GM19395 (cell line): ENCODE measurements around the gene C6orf132.

Experiments
- ATAC-seq: cut with Tn5 transposase; IDR thresholded peaks from one replicate; pipeline ENCODE4 v1.9.1; 2021; ENCODE audit warnings: mild to moderate bottlenecking, moderate library complexity; ENCODE audit not compliant: unreplicated experiment

The C6orf132 gene

DNA sequence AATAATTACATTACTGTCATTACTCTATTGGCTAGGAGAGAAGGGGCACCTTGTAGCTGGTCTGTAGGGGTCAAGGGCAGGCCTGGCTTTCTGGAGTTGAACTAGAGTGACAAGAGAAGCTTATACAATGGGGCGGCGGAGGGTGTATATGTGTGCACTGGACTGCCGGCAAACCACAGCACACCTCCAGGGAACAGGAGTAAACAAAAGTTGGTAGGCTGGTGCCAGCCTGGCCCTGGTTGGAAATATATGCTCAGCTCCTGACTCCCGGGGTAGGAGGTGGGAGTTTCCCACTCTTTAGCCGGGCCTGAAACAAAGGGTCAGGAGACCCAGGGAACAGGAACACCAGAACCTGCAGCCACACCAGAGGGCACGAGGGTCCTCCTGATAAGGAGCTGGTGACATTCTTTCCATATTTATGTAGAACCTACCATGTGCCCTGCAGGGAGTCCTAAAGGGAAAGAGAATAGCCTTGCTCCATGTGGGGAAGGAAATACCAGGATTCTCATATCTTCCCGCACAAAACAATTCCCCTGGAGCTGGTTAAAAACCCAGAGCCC, 5.1 kb downstream of the C6orf132 start:
- ATAC-seq: no peak

DNA sequence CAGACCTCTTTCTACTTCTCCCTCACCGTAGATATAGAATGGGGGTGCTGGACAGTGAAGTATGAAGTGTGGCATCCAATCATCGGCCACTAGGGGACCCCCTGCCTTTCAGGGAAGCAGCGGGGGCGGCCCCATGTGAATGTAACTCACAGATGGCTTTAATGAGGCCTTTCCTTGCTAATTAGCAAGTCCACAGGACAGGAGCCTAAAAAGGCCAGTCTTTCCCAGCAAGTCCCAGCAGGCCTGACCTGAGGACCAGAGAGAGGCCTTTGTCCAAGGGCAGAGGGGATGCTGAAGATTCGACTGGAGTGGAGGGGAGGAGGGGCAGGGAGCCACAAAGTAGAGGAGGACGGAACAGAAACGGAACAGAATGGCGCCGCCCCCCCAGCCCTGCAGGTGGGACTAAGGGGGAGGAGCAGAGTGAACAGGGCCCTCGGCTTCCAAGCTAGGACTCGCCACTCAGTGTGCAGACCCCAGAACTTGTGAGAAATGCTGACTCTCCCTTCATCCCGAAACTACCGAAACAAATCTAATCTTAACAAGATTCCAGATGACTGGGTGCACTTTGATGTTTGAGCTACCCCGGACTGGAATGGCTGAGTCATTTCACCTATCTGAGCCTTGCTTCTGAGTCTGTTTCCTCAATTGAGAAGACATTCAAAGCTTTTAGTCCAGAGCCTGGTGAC, 5.8 kb downstream of the C6orf132 start:
- ATAC-seq: peak; percentile 65

DNA sequence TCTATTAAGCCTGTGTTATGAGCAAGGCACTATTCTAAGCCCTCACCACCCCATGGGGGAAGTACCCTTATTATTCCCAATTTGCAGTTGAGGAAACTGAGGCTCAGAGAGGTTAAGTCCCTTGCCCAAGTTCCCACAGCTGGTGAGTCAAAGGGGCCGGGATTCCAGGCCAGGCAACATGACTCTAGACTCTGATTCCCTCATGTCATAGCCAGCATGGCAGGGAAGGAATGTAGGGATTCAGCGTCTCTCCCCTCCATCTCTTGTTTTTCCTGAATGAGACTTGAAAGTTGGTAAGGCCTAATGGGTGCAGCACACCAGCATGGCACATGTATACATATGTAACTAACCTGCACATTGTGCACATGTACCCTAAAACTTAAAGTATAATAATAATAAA, 6.7 kb downstream of the C6orf132 start:
- ATAC-seq: no peak

DNA sequence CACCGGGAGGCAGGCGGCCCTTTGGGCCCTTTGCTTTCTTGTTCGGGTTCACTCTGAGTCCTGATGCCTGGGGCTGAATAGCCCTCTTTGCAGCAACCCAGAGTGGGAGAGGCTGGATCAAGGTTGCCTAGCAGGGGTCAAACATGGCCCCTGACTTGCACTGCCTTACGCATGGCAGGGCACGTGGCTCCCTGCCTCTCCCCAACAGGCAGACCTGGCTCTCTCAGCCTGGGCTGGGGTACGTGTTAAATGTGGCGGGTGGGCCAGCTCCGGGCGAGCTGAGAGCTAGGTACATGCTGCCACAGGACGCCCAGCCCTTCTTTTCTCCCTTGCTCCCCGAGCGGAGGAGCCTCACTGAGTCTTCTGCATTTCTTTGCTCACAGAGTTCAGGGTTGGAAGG, 7.3 kb downstream of the C6orf132 start:
- no peak for ATAC-seq

DNA sequence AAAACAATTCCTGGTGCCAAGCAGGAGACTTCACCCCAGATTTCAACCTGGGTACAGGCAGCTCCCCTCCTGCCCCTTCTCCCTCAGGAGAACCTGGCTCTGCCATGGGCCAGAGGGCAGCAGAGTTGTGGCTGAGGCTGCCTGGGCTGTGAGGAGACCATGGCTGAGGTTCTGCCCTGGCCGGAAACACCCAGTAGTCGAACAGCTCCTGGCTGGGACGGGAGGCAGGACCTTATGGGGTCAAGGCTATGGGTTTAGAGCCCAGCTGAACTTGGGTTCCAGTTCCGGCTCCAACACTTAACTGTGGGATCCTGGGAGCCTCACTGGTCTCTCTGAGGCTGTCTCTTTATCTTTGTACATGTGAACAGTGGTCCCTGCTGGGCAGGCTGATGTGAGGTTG, 8.5 kb downstream of the C6orf132 start:
- no peak for ATAC-seq

DNA sequence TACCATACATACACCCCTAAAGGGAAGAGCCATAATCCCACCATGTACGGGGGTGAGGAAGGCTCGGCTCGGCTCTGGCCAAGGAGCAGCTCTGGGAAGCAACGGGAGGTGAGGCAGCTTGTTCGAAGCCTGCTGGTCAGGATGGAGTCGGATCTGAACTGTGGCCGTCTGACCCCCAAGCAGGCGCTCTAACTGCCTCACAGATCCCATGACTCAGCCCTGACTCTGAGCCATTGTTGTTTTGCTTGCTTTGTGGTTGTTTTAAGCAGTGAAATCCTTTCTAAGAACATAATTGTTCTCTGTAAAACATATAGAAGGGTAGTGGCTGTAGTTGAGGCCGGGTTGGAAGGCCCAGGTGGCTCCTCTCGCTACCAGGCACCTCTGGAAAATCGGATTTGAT, 10.9 kb downstream of the C6orf132 start:
- no peak for ATAC-seq

DNA sequence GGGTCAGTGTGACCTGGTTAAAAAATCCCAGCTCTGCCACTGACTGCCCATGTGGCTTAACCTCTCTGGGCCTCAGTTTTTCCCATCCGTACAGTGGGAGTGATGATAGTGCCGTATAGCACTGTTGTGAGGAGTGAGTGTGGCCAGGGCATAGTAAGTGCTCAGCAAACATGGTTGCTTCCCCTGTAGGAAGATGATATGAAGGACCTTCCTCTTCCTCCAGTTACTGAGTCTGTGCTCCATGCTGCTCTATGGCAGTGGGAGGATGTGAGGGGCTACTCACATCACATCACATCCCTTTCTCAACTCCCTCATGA, 13.1 kb downstream of the C6orf132 start:
- ATAC-seq: no peak

DNA sequence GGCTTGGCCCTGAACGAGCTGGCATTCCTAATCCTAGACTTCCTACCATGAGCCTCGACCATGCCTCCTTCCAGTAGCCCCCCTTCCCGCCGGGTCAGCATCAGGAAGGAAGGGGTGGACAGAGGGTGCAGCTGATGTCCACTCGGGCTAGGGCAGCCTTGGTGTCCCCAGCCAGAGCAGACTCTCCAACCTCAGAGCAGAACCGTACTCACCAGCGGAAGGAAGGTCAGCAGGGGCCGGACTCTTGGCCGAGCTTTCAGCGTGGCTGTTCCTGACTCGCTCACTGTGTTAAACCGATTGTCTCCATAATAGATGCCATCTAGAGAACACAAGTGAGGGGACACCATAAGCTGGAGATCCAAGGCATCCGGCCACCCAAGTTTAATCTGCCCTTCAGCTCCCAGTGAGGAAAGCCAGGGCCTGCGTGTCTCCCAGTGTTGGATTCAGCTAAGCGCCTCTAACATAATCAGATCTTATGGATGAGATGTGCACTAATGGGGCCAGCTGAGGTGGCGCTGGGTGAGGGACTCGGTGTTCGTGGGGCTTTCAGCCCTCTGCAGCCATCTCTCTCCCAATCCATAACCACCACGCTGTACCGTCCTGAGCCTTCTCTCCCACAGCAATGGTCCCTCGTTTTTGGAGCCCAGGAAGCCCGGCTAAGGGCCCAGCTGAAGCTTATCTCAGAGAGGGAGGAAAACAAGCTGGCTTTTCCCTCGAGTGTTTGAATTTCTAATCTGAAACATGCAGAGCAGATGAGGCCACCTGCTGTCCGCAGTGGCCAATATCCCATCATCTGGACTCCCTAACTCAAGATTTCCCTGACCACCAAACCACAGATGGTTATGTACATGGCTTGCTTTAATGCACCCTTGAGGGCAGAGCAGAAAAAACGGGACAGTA, 13.7 kb downstream of the C6orf132 start:
- ATAC-seq: no peak

DNA sequence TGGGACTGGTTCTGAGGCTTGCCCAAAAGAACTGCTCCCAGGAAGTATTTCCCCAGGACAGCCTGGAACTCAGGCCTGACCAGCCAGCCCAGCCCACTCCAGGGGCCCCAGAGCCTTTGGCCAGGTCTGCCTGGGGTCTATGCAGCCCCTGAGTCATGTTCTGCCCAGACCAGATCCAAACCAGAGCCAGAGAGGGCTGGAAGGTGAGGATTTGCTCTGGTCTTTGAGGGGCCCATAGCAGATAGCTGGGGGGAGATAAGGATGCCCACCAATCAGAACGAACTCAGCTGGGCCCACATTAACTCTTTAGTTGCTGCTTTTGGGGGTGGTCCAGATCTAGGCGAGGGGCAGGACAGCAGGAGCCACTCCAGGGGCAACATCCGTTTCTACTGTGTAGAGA, 16.8 kb downstream of the C6orf132 start:
- ATAC-seq: no peak

DNA sequence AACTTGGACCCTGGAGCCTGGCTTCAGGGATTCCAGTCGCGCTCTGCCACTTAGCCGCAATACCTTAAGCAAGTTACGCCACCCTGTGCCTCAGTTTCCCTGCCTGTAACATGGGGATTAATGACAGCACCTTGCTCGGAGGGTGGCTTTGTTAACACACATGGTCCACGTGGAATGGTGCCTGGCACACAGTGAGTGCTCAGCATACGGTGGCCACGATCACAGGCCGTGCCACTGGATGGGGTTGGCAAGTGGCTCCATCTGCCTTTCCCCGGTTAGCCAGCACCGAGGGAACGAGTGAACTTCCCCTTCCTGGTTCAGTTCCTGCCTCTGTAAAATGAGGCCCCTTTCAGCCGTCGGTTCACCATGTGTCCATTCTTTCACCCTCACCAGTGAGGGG, 17.2 kb downstream of the C6orf132 start:
- ATAC-seq: no peak

DNA sequence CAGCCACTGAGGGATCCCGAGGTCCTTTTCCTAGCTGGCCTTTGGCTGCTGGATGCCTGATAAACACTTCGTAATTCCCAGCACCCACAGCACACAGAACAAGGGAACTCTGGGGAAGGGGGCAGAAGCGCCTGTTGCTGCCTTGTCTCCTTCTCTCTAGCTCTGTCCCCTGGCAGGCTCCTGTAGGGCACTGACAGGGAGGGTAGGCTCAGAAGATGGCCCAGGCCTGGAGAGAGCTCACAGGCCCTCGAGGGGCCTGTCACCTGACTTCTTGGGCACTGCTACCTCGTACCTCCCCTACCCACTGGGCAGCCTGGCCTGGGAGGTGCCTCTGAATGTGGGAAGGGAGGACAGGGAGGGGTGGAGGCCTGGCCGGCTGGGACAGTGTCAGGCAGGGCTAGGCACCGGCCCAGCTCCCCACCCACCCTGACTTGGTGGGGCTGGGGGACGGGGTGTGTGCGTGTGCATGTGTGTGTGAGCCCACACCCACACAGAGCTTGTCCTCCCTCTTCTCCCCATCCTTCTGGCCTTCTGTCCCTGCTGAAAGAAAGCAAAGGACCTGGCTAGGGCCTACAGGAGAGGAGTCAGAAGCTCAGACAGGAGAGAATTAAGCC, 18.1 kb downstream of the C6orf132 start:
- no peak for ATAC-seq

DNA sequence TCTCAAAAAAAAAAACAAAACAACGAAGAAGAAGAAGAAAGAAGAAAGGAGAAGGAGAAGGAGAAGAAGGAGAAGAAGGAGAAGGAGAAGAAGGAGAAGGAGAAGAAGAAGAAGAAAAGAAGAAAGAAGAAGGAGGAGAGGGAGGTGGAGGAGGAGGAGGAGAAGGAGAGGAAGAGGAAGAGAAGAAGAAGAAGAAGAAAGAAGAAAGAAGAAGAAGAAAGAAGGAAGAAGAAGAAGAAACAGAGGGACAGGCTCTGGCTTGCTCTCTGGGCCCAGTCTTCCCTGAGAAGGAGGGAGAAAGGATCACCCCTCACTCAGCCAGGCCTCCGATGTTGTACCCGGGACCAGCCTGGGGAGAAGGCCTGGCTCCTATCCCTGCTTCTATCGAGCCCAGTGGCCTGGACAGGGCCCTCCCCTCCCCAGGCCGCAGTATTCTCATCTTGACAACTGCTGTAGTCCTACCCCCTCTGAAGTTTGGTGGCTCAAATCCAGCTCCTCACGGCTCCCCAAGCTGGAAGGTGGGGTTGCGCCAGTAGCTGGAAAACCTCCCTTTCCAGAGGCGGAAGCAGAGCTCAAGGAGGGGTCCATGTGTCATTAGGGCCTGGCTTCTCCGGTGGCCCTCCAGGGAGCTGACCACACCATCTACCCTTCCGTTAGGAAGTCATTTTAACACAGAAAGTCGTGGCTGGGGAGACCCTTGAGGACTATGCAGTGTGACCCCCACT, 18.9 kb downstream of the C6orf132 start:
- no peak for ATAC-seq

DNA sequence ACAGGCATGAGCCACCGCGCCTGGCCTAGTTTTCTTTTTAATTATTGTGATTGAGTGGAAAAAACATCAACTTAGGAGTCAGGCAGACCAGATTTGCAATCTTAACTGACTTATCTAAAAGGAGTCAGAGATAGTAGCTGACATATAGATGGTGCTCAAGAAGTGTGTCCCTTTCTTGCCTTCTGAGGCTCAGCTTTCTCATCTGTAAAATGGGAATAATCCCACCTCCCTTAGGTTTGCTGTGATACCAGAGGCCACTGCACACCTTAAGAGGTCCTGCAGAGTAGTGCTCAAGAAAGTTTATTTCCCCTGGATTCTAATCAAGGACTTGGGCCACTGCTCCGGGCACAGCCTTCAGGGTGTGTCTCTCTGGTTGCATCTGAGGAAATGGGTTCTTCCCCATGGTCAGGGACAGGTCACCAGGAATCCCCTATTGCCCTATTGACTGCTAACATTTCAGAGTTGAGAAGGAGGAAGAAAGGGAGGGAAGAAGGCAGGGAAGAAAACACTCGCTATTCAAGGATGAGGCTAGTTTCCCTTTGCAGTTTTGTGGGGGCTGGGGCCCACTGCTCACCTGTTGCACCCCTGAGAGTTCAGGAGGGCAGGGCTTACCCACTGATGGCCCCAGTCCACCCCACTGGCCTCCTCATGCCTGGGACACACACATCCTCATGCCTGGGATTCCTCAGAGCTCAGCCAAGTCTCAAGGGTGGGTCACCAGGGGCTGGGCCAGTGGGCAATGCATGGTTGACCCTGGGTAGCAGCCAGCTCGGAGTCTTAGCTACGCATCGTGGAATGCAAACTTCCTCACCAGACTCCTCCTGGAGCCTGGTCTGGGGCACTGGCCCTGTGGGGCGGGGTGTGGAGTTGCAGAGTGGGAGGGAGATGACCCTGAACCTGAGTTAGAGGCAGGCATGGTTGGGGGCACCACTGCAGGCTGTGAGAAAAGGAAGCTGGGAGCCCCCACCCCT, 21.2 kb downstream of the C6orf132 start:
- no peak for ATAC-seq

DNA sequence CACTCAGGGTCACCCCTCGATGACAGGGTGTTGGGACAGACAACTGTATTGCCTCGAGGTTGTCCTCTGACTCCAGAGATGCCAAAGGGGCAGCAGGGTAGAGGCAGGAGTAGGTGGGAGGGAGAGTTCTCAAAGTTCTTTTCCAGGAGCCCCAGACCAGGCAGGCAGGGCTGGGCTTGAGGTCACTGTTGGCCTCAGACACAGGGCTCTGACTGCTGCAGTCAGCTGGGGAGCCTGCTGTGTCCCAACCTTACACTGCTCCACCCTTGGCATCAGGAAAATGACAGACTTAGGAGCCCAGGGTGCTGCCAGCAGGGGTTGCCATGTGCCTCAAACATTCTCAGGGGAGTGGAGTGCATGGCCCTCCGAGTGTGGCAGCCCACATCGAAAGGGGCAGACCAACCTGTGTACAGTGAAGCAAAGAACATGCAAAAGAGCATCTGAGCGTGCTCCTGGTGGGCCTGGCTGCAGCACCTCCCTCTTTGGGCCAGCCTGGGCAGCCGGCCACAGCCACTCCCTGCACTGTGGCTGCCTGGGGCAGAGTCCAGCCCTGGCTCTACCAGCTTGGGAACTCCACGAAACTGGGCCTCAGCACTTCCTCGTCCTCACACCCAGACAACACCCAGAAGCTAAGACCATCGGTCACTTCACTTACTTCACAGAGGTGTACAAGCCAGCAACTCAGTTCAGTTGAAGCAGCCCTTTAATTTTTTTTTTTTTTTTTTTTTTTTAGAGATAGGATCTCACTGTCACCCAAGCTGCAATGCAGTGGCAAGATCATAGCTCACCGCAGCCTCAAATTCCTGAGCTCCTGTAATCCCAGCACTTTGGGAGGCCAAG, 24.0 kb downstream of the C6orf132 start:
- no peak for ATAC-seq

DNA sequence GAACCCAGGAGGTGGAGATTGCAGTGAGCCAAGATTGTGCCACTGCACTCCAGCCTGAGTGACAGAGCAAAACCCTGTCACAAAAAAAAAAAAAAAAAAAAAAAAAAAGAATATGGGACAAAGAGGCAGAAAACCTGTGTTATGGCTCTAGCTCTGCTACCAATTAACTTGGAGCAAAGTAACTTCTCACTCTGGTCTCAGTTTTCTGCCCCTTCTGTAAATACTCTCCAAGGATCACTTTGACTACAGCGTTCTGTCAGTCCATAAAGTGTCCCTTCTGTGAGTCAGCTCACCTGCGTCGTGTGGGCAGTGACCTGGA, 24.6 kb downstream of the C6orf132 start:
- ATAC-seq: no peak

DNA sequence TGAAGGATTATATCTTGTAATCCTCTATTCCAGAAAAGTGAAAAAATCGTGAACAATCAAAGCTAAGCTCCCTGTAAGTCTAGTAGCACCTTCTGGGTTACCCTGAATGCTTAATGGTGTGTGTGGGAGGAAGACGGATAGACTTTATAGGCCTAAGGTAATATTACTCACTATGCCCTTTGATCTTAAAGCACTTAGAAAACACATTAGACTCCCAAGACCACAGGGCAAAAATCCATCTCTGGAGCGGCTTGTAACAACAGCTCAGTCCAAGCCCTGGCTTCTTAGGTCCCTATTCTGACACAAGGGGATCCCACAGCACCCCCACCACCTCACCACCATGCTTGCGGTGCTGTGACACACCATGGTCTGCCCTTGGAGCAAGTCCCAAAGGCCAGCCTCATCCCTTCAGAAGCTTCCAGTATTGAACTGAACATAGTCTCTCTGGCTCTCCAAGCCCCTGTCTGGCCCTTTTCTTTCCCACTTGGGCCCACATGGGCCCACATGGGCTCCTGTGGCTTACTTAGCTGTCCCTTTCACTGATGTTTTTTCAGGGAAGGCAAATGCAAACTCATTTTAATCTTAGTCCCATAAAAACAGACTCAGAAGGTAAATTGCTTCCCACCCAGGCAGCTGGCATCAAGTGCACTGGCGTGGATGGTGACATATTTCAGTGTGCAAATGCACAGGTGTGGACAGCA, 28.3 kb downstream of the C6orf132 start:
- no peak for ATAC-seq

DNA sequence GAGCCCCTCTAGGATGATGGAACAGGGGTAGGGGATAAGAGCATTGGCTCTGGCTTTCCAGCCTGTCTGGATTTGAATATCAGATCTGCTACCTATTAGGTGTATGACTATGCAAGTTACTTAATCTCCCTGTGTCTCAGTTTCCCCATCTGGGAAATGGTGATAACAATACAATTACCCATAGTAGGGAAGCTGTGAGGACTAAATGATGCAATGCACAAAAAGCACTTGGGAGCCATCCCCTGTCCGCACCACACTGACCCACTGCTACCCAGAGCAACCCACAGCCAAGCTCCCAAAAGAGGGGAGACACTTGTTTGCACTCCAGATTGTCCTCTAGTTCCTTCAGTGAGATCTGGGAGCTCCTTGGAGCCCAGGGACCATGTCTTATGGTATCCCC, 30.1 kb downstream of the C6orf132 start:
- ATAC-seq: no peak

DNA sequence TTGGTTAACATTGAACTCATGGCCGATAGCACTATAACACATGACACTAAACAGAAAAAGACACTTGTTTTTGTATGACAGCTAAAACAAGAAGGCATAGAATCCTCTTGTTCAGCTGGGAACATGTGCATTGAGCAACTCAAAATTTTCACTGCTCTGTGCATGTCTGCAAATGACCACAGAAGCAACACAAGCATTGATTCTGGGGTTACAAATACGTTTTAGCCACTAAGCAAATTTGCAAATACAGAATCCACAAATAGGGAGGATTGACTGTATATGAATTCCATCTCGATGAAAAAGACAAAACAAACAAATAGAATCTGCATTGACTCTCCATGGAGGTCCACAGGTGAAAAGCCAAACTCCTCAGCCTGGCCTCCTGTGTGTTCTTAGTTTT, 31.7 kb downstream of the C6orf132 start:
- no peak for ATAC-seq

DNA sequence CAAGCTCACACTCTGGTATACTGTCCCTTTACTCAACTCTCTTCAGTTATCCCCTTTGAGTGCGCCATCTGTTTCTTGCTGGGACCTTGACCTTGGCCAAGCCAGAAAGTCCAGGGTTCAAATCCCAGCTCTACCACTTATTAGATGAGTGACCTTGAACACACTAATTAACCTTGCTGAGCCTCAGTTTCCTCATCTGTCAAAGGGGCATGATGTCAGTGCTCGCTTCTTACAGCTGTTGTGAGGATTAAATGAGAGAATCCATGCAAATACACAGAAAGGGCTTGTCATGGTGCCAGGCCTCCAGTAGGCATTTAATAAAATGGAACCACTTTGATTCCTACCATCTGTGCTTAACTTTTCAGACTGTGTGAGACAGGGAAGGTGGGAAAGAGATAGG, 34.3 kb downstream of the C6orf132 start:
- ATAC-seq: no peak
